Measurements from ENCODE around the gene ACY1. TPM values are rescaled to one million over a fixed set of nuclear protein-coding genes. Genes with fewer than 3 reads are reported as not detected.

ACY1 gene
- total RNA-seq, 1 donor from 2014 or later: 14.6 TPM

DNA sequence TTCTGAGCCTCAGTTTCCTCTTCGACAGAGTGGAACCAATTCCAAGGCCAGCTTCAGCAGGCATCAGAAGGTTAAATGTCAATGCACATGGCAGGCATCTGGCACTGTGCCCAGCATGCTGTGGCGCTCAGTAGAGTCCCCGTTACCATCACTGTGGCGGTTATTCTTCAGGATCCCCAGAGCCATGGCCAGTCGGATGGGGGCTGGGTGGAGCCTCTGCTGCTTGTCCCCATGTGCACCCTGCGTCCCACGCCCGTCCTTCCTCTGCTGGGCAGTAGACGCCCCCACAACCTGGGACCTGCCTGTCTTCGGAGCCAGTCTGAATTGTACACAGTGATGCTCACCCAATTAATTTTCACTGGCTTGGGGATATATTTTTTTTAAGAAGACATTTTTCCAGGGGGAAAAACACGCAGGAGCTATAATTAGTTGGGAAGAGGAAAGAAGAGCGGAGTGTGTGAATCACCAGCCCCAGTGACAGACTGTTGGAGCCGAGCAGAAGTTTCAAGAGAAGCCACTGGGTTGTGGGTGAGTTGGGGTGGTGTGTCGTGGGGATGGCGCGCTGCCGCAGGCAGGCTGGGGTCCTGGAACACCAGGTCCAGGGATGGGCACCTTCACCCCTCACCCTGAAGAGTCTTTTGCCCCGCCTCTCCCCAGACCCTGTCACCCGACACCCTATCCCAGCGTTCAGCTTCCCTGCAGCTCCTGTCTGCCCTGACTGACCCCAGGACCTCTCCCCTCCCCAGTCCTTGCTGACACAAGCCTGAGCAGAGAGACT is 39.2 kb downstream of the ACY1 start:
- Histone ChIP-seq H3K4me3 (ENCODE audit: low read length in 3 of 3) (peak overlapping the region; percentile 77 to 89 (median 81)), H3K36me3 (ENCODE audit: control insufficient read depth in 3 of 3, insufficient read depth in 3 of 3, low read length in 3 of 3) (no peaks in the 10 kb centered on the region), H3K27me3 (ENCODE audit: control insufficient read depth in 3 of 3, insufficient read depth in 3 of 3, low read length in 3 of 3) (no peaks in the 10 kb centered on the region), H3K4me1 (ENCODE audit: control insufficient read depth in 3 of 3, insufficient read depth in 3 of 3, low read length in 3 of 3) (peaks cover 83 to 90% (median 88%) of the 10 kb centered on the region in 3 donors), H3K9ac (ENCODE audit: low read depth in 1 of 3, low read length in 3 of 3) (peak overlapping the region; percentile 75 to 89 (median 80)), H3K27ac (ENCODE audit: low read depth, low read length) (peak overlapping the region; percentile 95), H3K9me3 (ENCODE audit: control insufficient read depth in 3 of 3, low read length in 3 of 3) (no peaks in the 10 kb centered on the region)

DNA sequence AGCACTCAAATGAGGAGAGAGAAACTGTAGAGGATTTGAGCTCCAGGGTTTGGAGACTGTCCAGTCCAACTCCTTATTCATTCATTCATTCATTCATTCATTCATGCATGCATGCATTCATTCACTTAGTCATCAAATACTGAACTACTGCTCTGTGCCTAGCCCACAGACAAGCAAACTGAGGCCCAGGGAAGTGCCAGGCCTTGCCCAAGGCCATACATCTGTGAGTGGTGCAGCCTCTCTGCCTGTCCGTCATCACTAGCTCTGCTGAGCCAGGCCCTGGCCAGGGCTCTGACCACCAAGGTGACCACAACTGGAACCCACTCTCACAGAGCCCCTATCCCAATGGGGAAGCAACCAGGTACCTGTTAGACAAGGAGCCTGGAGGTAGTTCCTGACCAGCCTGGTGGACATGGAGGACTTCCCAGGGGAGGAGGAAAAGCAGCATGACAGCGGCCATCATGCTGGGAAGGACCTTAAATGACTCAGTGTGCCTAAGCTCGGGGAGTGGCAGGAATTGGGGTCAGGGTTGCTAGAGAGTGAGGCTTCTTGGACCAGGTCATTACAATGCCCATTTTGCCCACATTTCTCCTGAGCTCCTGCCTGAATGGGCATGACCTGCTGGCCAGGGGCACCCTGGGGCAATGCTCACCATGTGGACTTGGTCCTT is 39.9 kb downstream of the ACY1 start:
- H3K4me1 ChIP-seq (ENCODE audit: control insufficient read depth in 3 of 3, insufficient read depth in 3 of 3, low read length in 3 of 3): peaks cover 79 to 87% (median 85%) of the 10 kb centered on the region in 3 donors
- no peaks in the 10 kb centered on the region for H3K27me3 ChIP-seq (ENCODE audit: control insufficient read depth in 3 of 3, insufficient read depth in 3 of 3, low read length in 3 of 3)
- peak overlapping the region; percentile 75 to 89 (median 80) for H3K9ac ChIP-seq (ENCODE audit: low read depth in 1 of 3, low read length in 3 of 3)
- H3K4me3 ChIP-seq (ENCODE audit: low read length in 3 of 3): peak overlapping the region; percentile 77 to 89 (median 81)
- H3K9me3 ChIP-seq (ENCODE audit: control insufficient read depth in 3 of 3, low read length in 3 of 3): no peaks in the 10 kb centered on the region
- peak overlapping the region; percentile 95 for H3K27ac ChIP-seq (ENCODE audit: low read depth, low read length)
- no peaks in the 10 kb centered on the region for H3K36me3 ChIP-seq (ENCODE audit: control insufficient read depth in 3 of 3, insufficient read depth in 3 of 3, low read length in 3 of 3)

DNA sequence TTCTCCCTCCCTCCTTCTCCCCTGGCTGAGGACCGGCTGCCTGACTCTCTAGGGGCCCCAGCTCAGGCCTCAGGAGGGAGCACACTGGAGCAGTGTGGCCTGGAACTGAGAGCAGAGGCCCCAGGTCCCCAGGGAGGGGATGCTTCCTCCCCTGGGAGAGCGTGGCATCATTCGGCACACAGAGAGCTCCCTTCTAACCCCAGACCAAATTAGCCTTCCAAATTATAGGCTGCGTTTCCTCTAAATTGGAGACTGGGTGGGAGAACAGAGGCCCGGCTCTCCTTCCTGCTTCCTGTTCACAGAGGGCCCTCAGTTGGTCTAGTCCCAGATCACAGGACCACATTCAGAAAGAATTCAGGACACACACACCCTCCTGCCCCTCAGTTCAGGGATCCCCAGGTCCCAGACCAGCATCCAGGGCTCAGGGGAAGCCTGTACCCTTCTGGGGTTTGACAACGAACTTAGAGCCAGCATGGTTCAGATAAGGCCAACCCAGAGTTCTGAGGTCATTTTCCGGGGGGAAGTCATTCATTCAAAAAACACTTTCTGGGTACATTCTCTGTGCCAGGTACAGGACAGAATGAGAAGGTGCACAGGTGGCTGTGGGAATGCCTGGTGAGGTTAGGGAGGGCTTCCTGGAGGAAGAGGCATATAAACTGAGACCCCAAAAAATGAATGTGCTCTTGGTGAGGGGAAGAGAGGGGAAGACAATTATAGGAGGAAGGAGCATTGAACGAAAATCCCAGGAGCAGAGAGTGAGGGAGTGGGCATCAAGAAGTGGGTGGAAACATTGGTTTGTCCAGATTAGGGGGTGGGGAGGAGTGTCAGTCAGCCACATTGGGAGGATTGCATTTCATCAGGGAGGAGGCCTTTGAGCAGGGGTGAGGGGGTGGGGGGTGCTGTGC is 40.8 kb downstream of the ACY1 start:
- H3K27me3 ChIP-seq (ENCODE audit: control insufficient read depth in 3 of 3, insufficient read depth in 3 of 3, low read length in 3 of 3): no peaks in the 10 kb centered on the region
- H3K9me3 ChIP-seq (ENCODE audit: control insufficient read depth in 3 of 3, low read length in 3 of 3): no peaks in the 10 kb centered on the region
- peak overlapping the region; percentile 77 to 89 (median 81) for H3K4me3 ChIP-seq (ENCODE audit: low read length in 3 of 3)
- no peaks in the 10 kb centered on the region for H3K36me3 ChIP-seq (ENCODE audit: control insufficient read depth in 3 of 3, insufficient read depth in 3 of 3, low read length in 3 of 3)
- peak overlapping the region; percentile 75 to 89 (median 80) for H3K9ac ChIP-seq (ENCODE audit: low read depth in 1 of 3, low read length in 3 of 3)
- H3K4me1 ChIP-seq (ENCODE audit: control insufficient read depth in 3 of 3, insufficient read depth in 3 of 3, low read length in 3 of 3): peaks cover 80 to 88% (median 85%) of the 10 kb centered on the region in 3 donors
- peak overlapping the region; percentile 95 for H3K27ac ChIP-seq (ENCODE audit: low read depth, low read length)

DNA sequence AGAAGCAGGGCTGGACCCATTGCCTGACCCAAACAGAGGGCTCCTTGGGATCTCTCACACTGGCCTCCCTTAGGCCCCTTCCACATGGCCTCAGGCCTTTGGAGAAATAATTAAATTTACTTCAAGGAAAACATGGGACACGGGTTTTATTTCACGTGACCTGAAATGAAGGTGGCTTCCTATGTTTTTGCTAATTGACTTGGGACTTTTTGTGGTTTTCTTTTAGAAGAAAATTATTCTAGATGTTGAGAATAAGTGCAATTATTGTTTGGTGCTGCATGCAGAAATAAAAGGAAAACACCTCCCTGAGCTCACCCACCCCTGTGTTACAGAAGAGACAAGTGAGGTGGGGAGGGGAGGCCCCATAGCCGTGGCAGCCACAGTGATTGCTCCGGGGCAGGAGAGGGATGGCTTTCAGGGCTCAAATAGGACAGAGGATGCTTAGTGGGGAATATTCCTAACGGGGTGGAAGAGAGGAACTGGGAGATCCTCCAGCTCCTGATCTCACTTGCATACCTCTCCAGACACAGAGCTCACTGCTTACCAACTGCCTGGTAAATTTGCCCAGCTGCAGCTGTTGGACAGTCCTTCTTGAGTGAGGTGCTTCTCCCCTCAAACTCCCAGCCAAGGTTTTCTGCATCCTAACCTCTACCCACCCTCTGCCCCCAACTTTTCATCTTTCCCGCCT is 41.6 kb downstream of the ACY1 start:
- H3K4me1 ChIP-seq (ENCODE audit: control insufficient read depth in 3 of 3, insufficient read depth in 3 of 3, low read length in 3 of 3): peaks cover 81 to 88% (median 85%) of the 10 kb centered on the region in 3 donors
- H3K9ac ChIP-seq (ENCODE audit: low read depth in 1 of 3, low read length in 3 of 3): peak overlapping the region; percentile 70 to 89 (median 80)
- H3K27me3 ChIP-seq (ENCODE audit: control insufficient read depth in 3 of 3, insufficient read depth in 3 of 3, low read length in 3 of 3): no peaks in the 10 kb centered on the region
- no peaks in the 10 kb centered on the region for H3K36me3 ChIP-seq (ENCODE audit: control insufficient read depth in 3 of 3, insufficient read depth in 3 of 3, low read length in 3 of 3)
- peak overlapping the region; percentile 77 to 89 (median 81) for H3K4me3 ChIP-seq (ENCODE audit: low read length in 3 of 3)
- peak overlapping the region; percentile 95 for H3K27ac ChIP-seq (ENCODE audit: low read depth, low read length)
- no peaks in the 10 kb centered on the region for H3K9me3 ChIP-seq (ENCODE audit: control insufficient read depth in 3 of 3, low read length in 3 of 3)

DNA sequence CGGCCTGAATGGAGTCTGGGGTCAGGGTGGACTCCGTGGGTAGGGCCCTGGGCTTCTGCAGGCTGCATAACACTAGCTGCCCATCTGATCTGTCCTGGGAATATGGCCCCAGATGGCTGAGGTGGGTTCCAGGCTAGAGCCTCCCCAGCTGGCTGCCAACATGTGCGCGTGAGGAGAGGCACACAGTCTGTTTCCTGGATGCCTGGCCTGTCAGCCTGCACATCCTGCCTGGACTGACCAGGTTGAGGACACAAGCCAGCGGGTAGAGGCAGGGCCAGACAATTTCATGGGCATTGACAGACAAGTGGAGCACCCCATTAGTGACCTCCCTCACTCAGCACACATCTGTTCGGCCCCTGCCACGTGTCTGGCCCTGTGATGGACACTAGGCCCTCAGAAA is 42.1 kb downstream of the ACY1 start:
- Histone ChIP-seq H3K4me1 (ENCODE audit: control insufficient read depth in 3 of 3, insufficient read depth in 3 of 3, low read length in 3 of 3) (peaks cover 80 to 88% (median 85%) of the 10 kb centered on the region in 3 donors), H3K4me3 (ENCODE audit: low read length in 3 of 3) (peak overlapping the region; percentile 24 to 65 (median 56))

DNA sequence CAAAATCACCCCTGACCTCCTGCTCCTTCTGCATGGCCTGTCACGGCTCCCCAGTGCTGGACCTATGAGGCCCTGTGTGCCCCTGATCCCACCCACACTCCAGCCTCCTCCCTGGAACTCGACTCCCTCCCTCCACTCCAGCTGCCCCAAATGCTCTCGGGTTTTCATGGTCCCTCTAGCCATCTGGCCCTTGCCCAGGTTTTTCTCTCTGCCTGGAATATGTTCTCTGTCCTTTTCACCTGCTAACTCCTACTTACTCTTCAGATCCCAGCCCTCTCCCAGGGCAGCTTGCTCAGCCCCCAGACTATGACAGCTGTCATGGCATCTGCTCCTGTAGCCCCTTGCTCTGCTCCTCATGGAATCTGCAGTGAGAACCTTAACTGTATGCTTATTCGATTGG is 42.7 kb downstream of the ACY1 start:
- H3K4me3 ChIP-seq (ENCODE audit: low read length in 3 of 3): peak overlapping the region; percentile 24 to 65 (median 60)
- H3K27ac ChIP-seq (ENCODE audit: low read depth, low read length): peak overlapping the region; percentile 95
- H3K4me1 ChIP-seq (ENCODE audit: control insufficient read depth in 3 of 3, insufficient read depth in 3 of 3, low read length in 3 of 3): peaks cover 78 to 87% (median 85%) of the 10 kb centered on the region in 3 donors
- H3K9ac ChIP-seq (ENCODE audit: low read depth in 1 of 3, low read length in 3 of 3): peak overlapping the region; percentile 40 to 89 (median 70)
- no peaks in the 10 kb centered on the region for H3K27me3 ChIP-seq (ENCODE audit: control insufficient read depth in 3 of 3, insufficient read depth in 3 of 3, low read length in 3 of 3)
- no peaks in the 10 kb centered on the region for H3K36me3 ChIP-seq (ENCODE audit: control insufficient read depth in 3 of 3, insufficient read depth in 3 of 3, low read length in 3 of 3)
- H3K9me3 ChIP-seq (ENCODE audit: control insufficient read depth in 3 of 3, low read length in 3 of 3): no peaks in the 10 kb centered on the region

More for the DNA sequence above, 42.1 kb downstream of the ACY1 start:
- Histone ChIP-seq H3K27me3 (ENCODE audit: control insufficient read depth in 3 of 3, insufficient read depth in 3 of 3, low read length in 3 of 3) (no peaks in the 10 kb centered on the region), H3K36me3 (ENCODE audit: control insufficient read depth in 3 of 3, insufficient read depth in 3 of 3, low read length in 3 of 3) (no peaks in the 10 kb centered on the region), H3K27ac (ENCODE audit: low read depth, low read length) (peak overlapping the region; percentile 95), H3K9ac (ENCODE audit: low read depth in 1 of 3, low read length in 3 of 3) (peak overlapping the region; percentile 0 to 89 (median 70)), H3K9me3 (ENCODE audit: control insufficient read depth in 3 of 3, low read length in 3 of 3) (no peaks in the 10 kb centered on the region)

DNA sequence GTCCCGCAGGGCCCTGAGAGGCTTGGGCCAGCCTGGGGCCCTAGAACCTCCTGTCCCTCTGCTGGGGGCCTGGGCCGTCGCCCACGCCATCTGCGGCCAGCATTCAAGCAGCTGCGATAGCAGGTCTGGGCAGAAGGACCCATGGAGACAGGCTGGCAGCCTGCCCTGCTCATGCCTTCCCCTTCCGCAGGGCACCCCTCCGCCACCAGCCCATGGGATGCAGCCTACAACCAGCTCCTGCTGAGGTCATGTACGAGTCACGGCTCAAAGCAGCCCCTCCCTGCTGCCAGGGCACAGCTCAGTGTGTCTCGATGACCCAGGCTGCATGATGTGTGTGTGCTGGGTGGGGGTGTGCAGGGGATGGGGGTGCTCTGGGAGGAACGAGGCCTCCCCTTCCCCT is 45.2 kb downstream of the ACY1 start:
- no peaks in the 10 kb centered on the region for H3K36me3 ChIP-seq (ENCODE audit: control insufficient read depth in 3 of 3, insufficient read depth in 3 of 3, low read length in 3 of 3)
- peak overlapping the region; percentile 52 for H3K27ac ChIP-seq (ENCODE audit: low read depth, low read length)
- peak overlapping the region in 2 of 3 donors; percentile 32 to 66 for H3K9ac ChIP-seq (ENCODE audit: low read depth in 1 of 3, low read length in 3 of 3)
- H3K4me1 ChIP-seq (ENCODE audit: control insufficient read depth in 3 of 3, insufficient read depth in 3 of 3, low read length in 3 of 3): peaks cover 69 to 82% (median 79%) of the 10 kb centered on the region in 3 donors
- H3K4me3 ChIP-seq (ENCODE audit: low read length in 3 of 3): peak overlapping the region in 2 of 3 donors; percentile 43 to 45
- H3K27me3 ChIP-seq (ENCODE audit: control insufficient read depth in 3 of 3, insufficient read depth in 3 of 3, low read length in 3 of 3): no peaks in the 10 kb centered on the region
- no peaks in the 10 kb centered on the region for H3K9me3 ChIP-seq (ENCODE audit: control insufficient read depth in 3 of 3, low read length in 3 of 3)

DNA sequence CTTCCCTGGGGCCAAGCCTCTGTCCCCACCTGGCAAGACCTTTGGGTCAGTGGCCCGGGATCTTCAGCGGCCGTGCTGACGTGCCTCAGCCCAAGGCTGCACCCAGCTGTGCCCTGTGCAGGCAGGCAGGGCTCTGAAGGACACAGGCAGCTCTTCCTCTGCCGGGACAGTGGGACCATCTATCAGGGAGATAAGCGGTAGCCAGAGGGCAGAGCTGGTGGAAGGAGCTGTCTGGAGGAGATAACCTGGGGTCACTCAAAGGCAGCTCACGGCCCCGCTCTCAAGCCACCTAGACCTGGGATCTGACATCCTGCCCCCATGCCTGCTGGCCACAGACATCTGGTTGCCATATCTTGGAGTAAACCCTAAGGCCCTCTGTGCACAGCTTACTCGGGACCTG is 45.7 kb downstream of the ACY1 start:
- H3K36me3 ChIP-seq (ENCODE audit: control insufficient read depth in 3 of 3, insufficient read depth in 3 of 3, low read length in 3 of 3): no peaks in the 10 kb centered on the region
- no peaks in the 10 kb centered on the region for H3K27me3 ChIP-seq (ENCODE audit: control insufficient read depth in 3 of 3, insufficient read depth in 3 of 3, low read length in 3 of 3)
- H3K9ac ChIP-seq (ENCODE audit: low read depth in 1 of 3, low read length in 3 of 3): peak overlapping the region in 2 of 3 donors; percentile 57 to 66
- peak overlapping the region in 2 of 3 donors; percentile 30 to 45 for H3K4me3 ChIP-seq (ENCODE audit: low read length in 3 of 3)
- H3K27ac ChIP-seq (ENCODE audit: low read depth, low read length): peak overlapping the region; percentile 28
- H3K9me3 ChIP-seq (ENCODE audit: control insufficient read depth in 3 of 3, low read length in 3 of 3): no peaks in the 10 kb centered on the region
- peaks cover 65 to 78% (median 74%) of the 10 kb centered on the region in 3 donors for H3K4me1 ChIP-seq (ENCODE audit: control insufficient read depth in 3 of 3, insufficient read depth in 3 of 3, low read length in 3 of 3)

DNA sequence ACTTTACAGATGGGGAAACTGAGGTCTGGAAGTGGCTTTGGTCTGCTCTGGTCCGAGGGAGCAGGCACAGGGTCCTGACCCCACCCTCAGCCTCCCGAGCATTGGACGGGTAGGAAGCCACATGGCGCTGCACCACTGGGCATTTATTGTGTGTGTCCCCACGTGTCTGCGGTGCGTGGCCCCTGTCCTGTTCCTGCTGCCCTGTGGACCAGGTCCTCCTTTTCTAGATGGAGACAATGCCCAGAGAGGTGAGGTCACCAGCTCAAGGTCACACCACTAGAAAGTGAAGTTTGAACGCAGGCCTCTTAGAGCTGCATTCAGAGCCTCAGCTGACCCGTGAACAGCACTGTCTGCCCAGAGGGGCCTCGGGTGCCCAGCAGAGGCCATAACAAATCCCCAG is 46.2 kb downstream of the ACY1 start:
- Histone ChIP-seq H3K9me3 (ENCODE audit: control insufficient read depth in 3 of 3, low read length in 3 of 3) (no peaks in the 10 kb centered on the region), H3K27me3 (ENCODE audit: control insufficient read depth in 3 of 3, insufficient read depth in 3 of 3, low read length in 3 of 3) (no peaks in the 10 kb centered on the region), H3K4me1 (ENCODE audit: control insufficient read depth in 3 of 3, insufficient read depth in 3 of 3, low read length in 3 of 3) (peaks cover 60 to 73% (median 70%) of the 10 kb centered on the region in 3 donors), H3K27ac (ENCODE audit: low read depth, low read length) (peak overlapping the region; percentile 28), H3K9ac (ENCODE audit: low read depth in 1 of 3, low read length in 3 of 3) (peak overlapping the region in 2 of 3 donors; percentile 57 to 66), H3K36me3 (ENCODE audit: control insufficient read depth in 3 of 3, insufficient read depth in 3 of 3, low read length in 3 of 3) (no peaks in the 10 kb centered on the region), H3K4me3 (ENCODE audit: low read length in 3 of 3) (no peak overlapping the region)

Measured in skeletal muscle tissue (tissue), 4 donors.